GM12878 (cell line): ENCODE measurements around the gene IFIT2. TPM values are rescaled to one million over a fixed set of nuclear protein-coding genes. Genes with fewer than 3 reads are reported as not detected.

Source experiments
- ATAC-seq: fragments of 200-7000 bp; cut with Tn5 transposase; 3 replicates; pipeline ENCODE4 v1.9.1; 2020; ENCODE audit warnings: mild to moderate bottlenecking, moderate library complexity
- BruUV-seq: library from RNA; stranded (reverse); fragments of 400-500 nt; replicated peaks from 2 replicates; lab custom pipeline; 2021; lab: Mats Ljungman, UMichigan
- CTCF ChIA-PET: fragments of 300-600 bp; sonication (Branson Sonifier 250); formaldehyde crosslinking; extraction: SDS; loops from one replicate; lab custom pipeline; 2021; ENCODE audit warnings: inconsistent platforms; lab: Yijun Ruan, JAX
- POLR2A ChIA-PET: fragments of 350-600 bp; formaldehyde crosslinking; extraction: SDS; loops from one replicate; lab custom pipeline; 2021; ENCODE audit warnings: inconsistent platforms; lab: Charles Lee
- RAD21 ChIA-PET: fragments of 300-600 bp; sonication (Branson Sonifier 250); formaldehyde crosslinking; loops from one replicate; lab custom pipeline; 2023; ENCODE audit warnings: antibody characterized with exemption; ENCODE audit not compliant: unreplicated experiment; lab: Charles Lee
- SMC1A ChIA-PET: fragments of 300-600 bp; sonication (Branson Sonifier 250); formaldehyde crosslinking; loops from one replicate; lab custom pipeline; 2023; ENCODE audit not compliant: unreplicated experiment, uncharacterized antibody; lab: Charles Lee
- DNase-seq: peaks from one replicate; pipeline ENCODE4 v3.0.0-alpha.2; 2011; ENCODE audit warnings: low read depth, low spot score
- FAIRE-seq: peaks from 3 replicates; lab custom pipeline; 2011; peaks lifted over from hg19 to GRCh38; lab: Jason Lieb, UNC
- H2AFZ ChIP-seq: 2 replicates; pipeline ENCODE4 v1.6.0; 2011; ENCODE audit warnings: low read depth, low read length, control low read depth; ENCODE audit not compliant: control insufficient read depth
- H3K27ac ChIP-seq: 2 replicates; pipeline ENCODE4 v1.5.1; 2011; ENCODE audit warnings: control low read depth; ENCODE audit not compliant: control insufficient read depth, insufficient read depth
- H3K27me3 ChIP-seq, 2 experiments: replicated peaks in 1 of 2; 2 replicates each; pipeline versions ENCODE4 v1.6.0 to v1.6.1; 2011; ENCODE audit warnings: low read length in 1 of 2; ENCODE audit not compliant: control insufficient read depth in 2 of 2, insufficient read depth in 2 of 2
- H3K36me3 ChIP-seq, 2 experiments: 2 replicates each; pipeline ENCODE4 v1.5.1; 2011; ENCODE audit warnings: low read length in 1 of 2; ENCODE audit not compliant: control insufficient read depth in 2 of 2, insufficient read depth in 2 of 2
- H3K4me1 ChIP-seq: 2 replicates; pipeline ENCODE4 v1.6.1; 2011; ENCODE audit warnings: mild to moderate bottlenecking, low read length, moderate library complexity, mixed read lengths; ENCODE audit not compliant: control insufficient read depth, insufficient read depth
- H3K4me2 ChIP-seq: 2 replicates; pipeline ENCODE4 v1.6.0; 2011; ENCODE audit warnings: control low read depth; ENCODE audit not compliant: control insufficient read depth, insufficient read depth
- H3K4me3 ChIP-seq: fragments of 200-600 bp; sonication (generic); 2 replicates; pipeline ENCODE4 v1.5.1; 2016
- H3K79me2 ChIP-seq: 2 replicates; pipeline ENCODE4 v1.6.0; 2011; ENCODE audit warnings: low read length; ENCODE audit not compliant: control insufficient read depth, insufficient read depth
- H3K9ac ChIP-seq: 2 replicates; pipeline ENCODE4 v1.8.0; 2011; ENCODE audit warnings: low read length, control low read depth, mixed read lengths; ENCODE audit not compliant: control insufficient read depth, insufficient read depth
- H3K9me3 ChIP-seq: replicated peaks from 3 replicates; pipeline ENCODE4 v1.5.1; 2011; ENCODE audit warnings: mild to moderate bottlenecking, low read length; ENCODE audit not compliant: control insufficient read depth, insufficient read depth
- H4K20me1 ChIP-seq: 2 replicates; pipeline ENCODE4 v1.6.0; 2011; ENCODE audit not compliant: control insufficient read depth, insufficient read depth
- KAT2A ChIP-seq: conservative IDR thresholded peaks from 2 replicates; pipeline ENCODE4 v1.6.1; 2011; ENCODE audit warnings: low read depth, low read length; ENCODE audit not compliant: control insufficient read depth
- PML ChIP-seq: IDR thresholded peaks from 2 replicates; pipeline ENCODE4 v1.6.1; 2012; ENCODE audit warnings: low read length, inconsistent platforms
- POLR2AphosphoS2 ChIP-seq: IDR thresholded peaks from 2 replicates; pipeline ENCODE4 v1.6.1; 2011; ENCODE audit warnings: low read depth, mild to moderate bottlenecking, low read length, improper control_type of control experiment, moderate library complexity
- SMC3 ChIP-seq: IDR thresholded peaks from 2 replicates; pipeline ENCODE4 v1.6.1; 2011; ENCODE audit warnings: low read length, improper control_type of control experiment, borderline replicate concordance
- SRF ChIP-seq, 2 experiments: IDR thresholded peaks; 2 replicates each; pipeline ENCODE4 v1.6.1; 2011; ENCODE audit warnings: low read depth in 2 of 2, low read length in 2 of 2, mild to moderate bottlenecking in 1 of 2, moderate library complexity in 1 of 2
- STAT1 ChIP-seq: fragments of 450-650 bp; conservative IDR thresholded peaks from 2 replicates; pipeline ENCODE4 v1.6.1; 2014; ENCODE audit warnings: antibody characterized with exemption, mild to moderate bottlenecking
- ZNF384 ChIP-seq: IDR thresholded peaks from 2 replicates; pipeline ENCODE4 v1.6.1; 2012; ENCODE audit warnings: low read depth, mild to moderate bottlenecking, low read length, improper control_type of control experiment, borderline replicate concordance
- ZSCAN29 ChIP-seq: fragments of 450-650 bp; IDR thresholded peaks from 2 replicates; pipeline ENCODE4 v1.6.1; 2017; ENCODE audit warnings: mild to moderate bottlenecking, moderate library complexity
- WGBS: methylation state at CpG from one replicate; pipeline ENCODE4 v1.1.6; 2016; ENCODE audit warnings: low lambda C conversion rate; ENCODE audit not compliant: insufficient replicate concordance, insufficient coverage; ENCODE audit errors: missing lambda C conversion rate; 5-methylcytosine and 5-hydroxymethylcytosine counted together
- in situ Hi-C: fragments of 300-500 bp; cut with MboI; formaldehyde crosslinking; loops from 9 replicates; pipeline ENCODE4 v1.14.3; 2018; ENCODE audit warnings: mixed read lengths
- intact Hi-C: fragments of 100-400 bp; cut with micrococcal nuclease; formaldehyde crosslinking; loops from one replicate; pipeline ENCODE4 v1.14.2; 2022; ENCODE audit not compliant: unreplicated experiment
- polyA plus RNA-seq, 11 experiments: library from polyadenylated mRNA; depleted of rRNA in 4 of 11; unstranded in 6 of 11; stranded (reverse) in 5 of 11; fragments of >200 nt; fragmentation: Nextera tagmentation in 4 of 11; fragmentation: Illumina TruSeq in 1 of 11; extraction: Ambion mirVana in 4 of 11; extraction: Trizol in 1 of 11; gene quantifications; 1 replicate in 1 of 11; 2 replicates in 10 of 11; pipeline versions ENCODE4 v1.2.1 to v1.2.3, GENCODE V29; 2011 to 2016; ENCODE audit warnings: inconsistent platforms in 2 of 11, missing spikeins in 2 of 11, low read depth in 1 of 11
- total RNA-seq, 4 experiments: library from RNA; depleted of rRNA in 3 of 4; stranded (reverse); fragments of >200 nt in 3 of 4; fragmentation: Illumina TruSeq in 1 of 4; extraction: Trizol in 1 of 4; gene quantifications; 2 replicates each; pipeline versions ENCODE4 v1.2.1 to v1.2.3, GENCODE V29; 2013 to 2021

Gene IFIT2
- total and polyA plus RNA-seq, 10 of the 15 experiments (the other 5 are each of a cell fraction or from before 2014, with no cell fraction given) = 5.2 to 14.8 (median 9.7) TPM

DNA sequence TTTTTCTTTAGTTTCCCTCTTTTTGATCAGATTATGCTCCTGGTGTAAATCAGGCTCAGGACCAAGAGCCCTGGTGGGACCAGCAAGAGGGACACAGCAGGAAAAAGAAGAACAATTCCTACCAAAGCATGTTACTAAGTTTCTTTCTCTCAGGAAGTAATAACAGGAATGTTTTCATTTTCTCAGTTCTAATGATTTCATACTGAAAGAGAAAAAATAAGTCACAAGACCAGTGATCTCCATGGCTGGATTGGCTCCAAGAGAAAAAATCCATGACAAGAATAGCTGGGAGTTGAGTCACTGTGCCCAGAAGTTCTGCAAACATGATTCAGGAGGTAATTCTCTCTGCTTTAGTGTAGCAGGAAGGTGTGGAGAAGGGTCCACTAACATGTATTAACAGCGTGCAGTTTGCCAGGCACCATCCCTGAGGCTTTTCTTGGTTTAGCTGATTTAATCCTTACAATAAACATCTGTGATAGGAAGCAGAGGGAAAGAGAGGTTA, 23.8 kb upstream of the IFIT2 start:
- H3K79me2 ChIP-seq = no peaks in the 10 kb centered on the region
- WGBS = 83% methylated on average over 1 of the region's 1 CpG
- BruUV-seq = no TSS peak
- TF ChIP-seq ZNF384 (no peak), POLR2AphosphoS2 (no peak), KAT2A (no peak), ZSCAN29 (no peak), STAT1 (no peak), PML (no peak)
- H3K9me3 ChIP-seq = no peaks in the 10 kb centered on the region
- H3K36me3 ChIP-seq = no peaks in the 10 kb centered on the region
- in situ Hi-C loops = no loop called here
- DNase-seq = no peak
- no peak for FAIRE-seq
- no peak overlapping the region for H3K9ac ChIP-seq
- RAD21 ChIA-PET = no interaction called here
- POLR2A ChIA-PET = no interaction called here
- ATAC-seq = no peak
- H3K27me3 ChIP-seq = no peaks in the 10 kb centered on the region
- H3K4me1 ChIP-seq = no peaks in the 10 kb centered on the region
- CTCF ChIA-PET = no interaction called here
- intact Hi-C loops = no loop called here
- no peak overlapping the region for H2AFZ ChIP-seq
- no peak overlapping the region for H3K27ac ChIP-seq
- SMC1A ChIA-PET = no interaction called here
- no peak overlapping the region for H3K4me2 ChIP-seq
- no peak overlapping the region for H3K4me3 ChIP-seq
- no peaks in the 10 kb centered on the region for H4K20me1 ChIP-seq

DNA sequence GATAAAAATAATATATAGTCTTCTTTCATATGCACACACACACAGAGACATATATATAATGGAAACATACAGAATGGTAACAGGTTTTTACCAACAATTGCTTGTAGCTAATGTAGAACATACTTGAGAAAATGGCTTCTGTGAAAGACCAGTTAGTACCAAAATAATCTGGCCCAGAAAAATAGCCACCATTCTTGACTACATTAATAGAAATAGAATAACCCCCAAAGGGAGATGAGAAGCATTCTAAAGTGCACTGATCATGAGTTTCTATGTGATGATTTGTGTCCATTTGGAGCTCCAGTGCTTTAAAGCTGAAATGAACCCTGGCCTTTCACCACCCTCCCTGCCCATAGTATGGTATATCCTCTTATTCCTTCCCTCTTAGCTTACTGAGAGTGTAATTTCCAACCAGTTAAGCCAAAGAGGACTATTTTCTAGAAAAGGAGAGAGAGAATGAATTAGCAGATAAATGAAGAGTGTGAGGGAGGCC, 22.9 kb upstream of the IFIT2 start:
- H3K9me3 ChIP-seq = no peaks in the 10 kb centered on the region
- no TSS peak for BruUV-seq
- ChIA-PET RAD21 (no interaction called here), POLR2A (no interaction called here), CTCF (interaction anchor here (0.8 kb wide), 1 partner anchor 12 kb away, joined by 4 read pairs; no protein-coding TSS in a partner anchor)
- no peaks in the 10 kb centered on the region for H3K4me1 ChIP-seq
- in situ Hi-C loops = no loop called here
- no peak overlapping the region for H3K4me2 ChIP-seq
- no peak overlapping the region for H3K27ac ChIP-seq
- TF ChIP-seq SRF (IDR thresholded peaks at IDR 0.05; ENCODE audit: low read depth in 2 of 2, low read length in 2 of 2) = no peak
- TF ChIP-seq SMC3 = no peak
- TF ChIP-seq, all 136 proteins: peak for 0
- Histone ChIP-seq H2AFZ (no peak overlapping the region), H3K4me3 (no peak overlapping the region), H4K20me1 (no peaks in the 10 kb centered on the region), H3K27me3 (no peaks in the 10 kb centered on the region), H3K36me3 (no peaks in the 10 kb centered on the region), H3K9ac (no peak overlapping the region), H3K79me2 (no peaks in the 10 kb centered on the region)
- DNase-seq = no peak
- SMC1A ChIA-PET = interaction anchor here (1.3 kb wide), 1 partner anchor 22 kb away, joined by 3 read pairs; no protein-coding TSS in a partner anchor
- no peak for FAIRE-seq
- intact Hi-C loops = no loop called here
- no peak for ATAC-seq
